Measurements from ENCODE around the gene MCM3.
A peak's percentile ranks its signal among the peaks of the same experiment; 100 is the strongest.

- TF ChIP-seq CTCF (conservative IDR thresholded peaks at IDR 0.05 in 1 of 2, IDR thresholded peaks at IDR 0.05 in 1 of 2; ENCODE audit: extremely low read depth in 1 of 2, insufficient read depth in 1 of 2, low read depth in 1 of 2, low read length in 2 of 2) (peak in 1 of 2 donors; percentile 16), EZH2 (IDR thresholded peaks at IDR 0.05; ENCODE audit: borderline replicate concordance, low read length) (no peak)
These were observed 881 bp upstream of the MCM3 start for GRCh38 chr6:52285177-52286068.

Measured in mammary epithelial cell (primary cell).